ENCODE results near the gene COL6A2.

GRCh38 chr21:46152927-46153246 lies 55.0 kb downstream of the COL6A2 start:
- TF ChIP-seq CTCF (IDR thresholded peaks at IDR 0.05) (no peak), POLR2A (IDR thresholded peaks at IDR 0.05; ENCODE audit: low read depth) (no peak), POLR2AphosphoS5 (IDR thresholded peaks at IDR 0.05) (no peak)

All from esophagus muscularis mucosa (tissue), 3 donors.